Ramos (cell line): ENCODE data around the gene NCOA6.

Source experiments
- in situ Hi-C: fragments of 300-500 bp; cut with MboI; formaldehyde crosslinking; loops from one replicate; pipeline ENCODE4 v1.14.3; 2022; ENCODE audit warnings: low sequenced_read_pairs; ENCODE audit not compliant: unreplicated experiment

The NCOA6 gene

GRCh38 chr20:34709044-34709830 is 116.2 kb downstream of the NCOA6 start:
- in situ Hi-C loops: loop anchor here (25.0 kb wide), 1 partner anchor 172 kb away; no protein-coding TSS in a partner anchor

GRCh38 chr20:34708621-34709043 is 116.8 kb downstream of the NCOA6 start:
- in situ Hi-C loops: loop anchor here (25.0 kb wide), 1 partner anchor 171 kb away; no protein-coding TSS in a partner anchor

DNA sequence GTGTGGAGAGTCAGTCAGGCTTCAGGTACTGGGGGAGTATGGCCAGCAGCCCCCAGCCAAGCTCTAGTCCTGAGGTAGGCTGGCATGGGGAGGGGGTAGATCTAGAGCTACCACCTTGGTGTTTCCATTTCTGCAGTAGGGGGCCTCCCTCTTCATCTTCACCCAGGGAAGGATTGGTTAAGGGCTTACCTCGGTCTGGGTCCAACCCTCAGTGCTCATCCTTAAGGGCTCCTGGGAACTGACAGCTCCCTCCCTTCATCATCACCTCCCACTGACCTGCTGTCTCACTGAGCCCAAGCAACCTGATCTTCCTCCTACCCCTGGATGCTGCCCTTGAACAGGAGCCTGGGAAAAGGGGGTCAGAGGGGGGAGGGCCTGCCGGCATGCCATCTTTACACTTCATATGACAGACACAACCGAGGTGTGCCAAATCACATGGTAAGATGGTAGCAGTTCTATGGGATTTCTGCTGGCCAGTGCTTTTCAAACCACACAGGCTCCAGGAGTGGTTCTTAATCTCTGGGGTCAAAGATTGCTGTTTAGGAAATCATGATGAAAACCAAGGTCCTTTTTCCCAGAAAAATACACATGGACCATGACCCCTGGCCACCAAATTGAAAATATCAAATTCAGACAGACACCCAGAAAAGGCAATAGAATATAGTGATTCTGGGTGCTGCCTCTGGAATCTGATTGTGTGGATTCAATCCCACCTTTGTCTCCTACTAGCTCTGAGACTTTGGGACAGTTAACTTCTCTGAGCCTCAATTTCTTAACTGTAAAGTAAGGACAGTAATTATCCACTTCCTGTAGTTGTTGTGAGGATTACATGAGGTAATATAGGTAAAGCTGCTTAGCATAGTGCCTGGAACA is 118.3 kb downstream of the NCOA6 start:
- in situ Hi-C loops: loop anchor here (25.0 kb wide), 1 partner anchor 170 kb away; no protein-coding TSS in a partner anchor

- in situ Hi-C loops: loop anchor here (25.0 kb wide), 1 partner anchor 169 kb away; no protein-coding TSS in a partner anchor
Measured at GRCh38 chr20:34706302-34706875, 119.1 kb downstream of the NCOA6 start.

GRCh38 chr20:34705397-34706301 is 119.8 kb downstream of the NCOA6 start:
- in situ Hi-C loops: loop anchor here (25.0 kb wide), 1 partner anchor 168 kb away; no protein-coding TSS in a partner anchor

DNA sequence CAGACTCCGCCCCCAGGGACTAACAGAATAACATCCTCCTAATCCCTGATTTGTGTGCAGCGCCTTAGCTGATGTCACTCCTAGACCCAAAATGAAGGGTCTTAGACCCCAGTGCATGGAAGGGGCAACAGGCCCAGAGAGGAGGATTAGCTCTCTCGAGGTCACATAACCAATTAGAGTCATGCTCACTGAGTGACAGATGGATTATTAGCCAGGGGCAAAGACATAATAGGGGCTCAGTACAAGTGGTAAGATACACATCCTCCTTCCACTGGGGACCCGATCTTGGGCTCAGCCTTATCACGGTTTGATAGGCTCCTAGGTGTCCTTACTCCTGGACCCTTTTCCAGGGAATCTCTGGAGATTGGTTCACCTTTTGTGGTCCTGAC is 120.4 kb downstream of the NCOA6 start:
- in situ Hi-C loops: loop anchor here (25.0 kb wide), 1 partner anchor 168 kb away; no protein-coding TSS in a partner anchor

GRCh38 chr20:34704177-34705007 is 121.1 kb downstream of the NCOA6 start, which contains the start of gene TP53INP2:
Gene TP53INP2, plus strand, starts transcription at chr20:34704344. Its CDS starts 4,396 bp downstream, at chr20:34708740.
- in situ Hi-C loops: loop anchor here (25.0 kb wide), 1 partner anchor 167 kb away; no protein-coding TSS in a partner anchor

DNA sequence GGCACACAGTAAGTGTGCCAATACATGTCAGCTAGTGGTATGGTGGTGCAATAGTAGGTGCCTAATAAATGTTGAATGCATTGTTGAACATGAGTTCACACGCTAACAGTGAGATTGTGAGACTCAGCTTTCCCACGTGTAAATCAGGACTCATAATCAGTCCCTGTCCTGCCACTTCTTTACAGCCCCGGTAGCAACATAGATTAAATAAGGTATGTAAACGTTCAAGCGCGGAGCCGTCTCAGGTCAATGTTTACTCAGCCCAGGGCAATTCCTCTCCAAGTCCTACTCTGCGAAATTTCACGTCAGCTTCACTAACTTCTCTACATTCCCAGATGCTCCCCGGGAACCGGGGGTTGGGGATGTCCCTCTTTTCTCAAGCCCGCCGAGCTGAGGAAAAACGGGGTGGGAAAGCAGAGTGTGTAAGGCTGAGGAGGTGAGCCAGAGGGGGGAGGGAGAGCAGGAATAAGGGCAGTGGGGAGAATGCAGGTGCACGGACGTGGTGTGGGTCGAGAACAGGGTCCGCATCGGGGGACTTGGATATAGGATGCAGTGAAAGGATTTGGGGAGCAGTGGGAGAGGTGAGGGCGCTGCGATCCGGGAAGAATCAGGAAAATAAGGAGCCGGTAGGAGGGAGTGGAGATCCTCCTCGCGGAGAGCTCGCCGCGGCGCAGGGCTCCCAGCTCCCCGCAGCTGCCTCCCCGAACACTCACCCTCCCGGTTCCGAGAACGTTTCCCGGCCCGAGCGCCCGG is 121.9 kb downstream of the NCOA6 start:
- in situ Hi-C loops: loop anchor here (25.0 kb wide), 1 partner anchor 166 kb away; no protein-coding TSS in a partner anchor

DNA sequence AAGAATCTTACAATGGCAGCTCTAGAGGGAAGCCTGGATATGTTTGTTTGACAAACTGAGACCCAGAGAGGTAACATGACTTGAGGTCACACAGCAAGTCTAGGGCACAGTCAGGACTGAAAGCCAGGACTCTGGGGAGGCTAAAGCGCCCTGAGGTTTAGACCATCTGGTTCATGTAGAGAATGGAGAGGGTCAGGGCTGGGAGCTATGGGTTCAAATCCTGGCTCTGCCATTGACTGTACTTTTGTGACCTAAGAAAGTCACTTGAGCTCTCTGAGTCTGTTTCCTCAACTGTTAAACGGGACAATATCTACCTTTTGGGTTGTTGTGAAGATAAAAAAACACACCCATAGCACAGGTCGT is 122.4 kb downstream of the NCOA6 start:
- in situ Hi-C loops: loop anchor here (25.0 kb wide), 1 partner anchor 166 kb away; no protein-coding TSS in a partner anchor

- in situ Hi-C loops: loop anchor here (25.0 kb wide), 1 partner anchor 164 kb away; no protein-coding TSS in a partner anchor
Measured at GRCh38 chr20:34701405-34702085, 123.9 kb downstream of the NCOA6 start.

GRCh38 chr20:34693414-34693813 is 132.0 kb downstream of the NCOA6 start:
- in situ Hi-C loops: no loop called here

DNA sequence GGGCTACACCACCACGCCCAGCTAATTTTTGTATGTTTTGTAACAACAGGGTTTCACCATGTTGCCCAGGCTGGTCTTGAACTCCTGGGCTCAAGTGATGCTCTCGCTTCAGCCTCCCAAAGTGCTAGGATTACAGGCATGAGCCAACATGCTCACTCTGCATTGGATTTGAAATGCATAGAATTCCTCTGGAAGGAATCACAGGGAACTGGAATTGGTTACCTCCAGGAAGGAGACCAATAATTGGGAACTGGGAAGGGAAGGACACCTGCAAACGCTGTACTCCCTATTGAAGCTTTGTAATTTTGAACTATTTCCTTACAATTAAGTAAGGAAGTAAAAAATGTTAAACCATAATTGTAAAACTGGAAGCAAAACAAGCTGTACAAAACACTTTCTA is 133.6 kb downstream of the NCOA6 start:
- in situ Hi-C loops: no loop called here

DNA sequence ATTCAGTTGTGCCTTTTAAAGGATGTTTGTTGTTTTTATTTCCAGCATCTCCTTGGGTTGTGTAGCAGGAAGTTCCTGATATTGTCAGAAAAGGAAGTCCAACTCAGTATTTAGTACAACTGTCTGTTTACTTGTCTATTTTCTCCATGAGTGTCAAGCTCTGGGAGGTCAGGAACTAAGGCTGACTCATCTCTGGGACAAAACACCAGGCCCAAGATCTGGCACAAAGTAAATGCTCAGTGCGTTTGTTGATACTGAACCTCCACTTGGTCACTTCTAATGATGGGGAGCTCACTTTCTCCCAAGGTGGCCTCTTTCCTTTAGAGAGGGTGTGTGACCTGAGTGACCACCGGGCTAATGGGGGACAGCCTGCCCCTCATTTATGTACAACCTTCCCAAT is 136.0 kb downstream of the NCOA6 start:
- in situ Hi-C loops: no loop called here

GRCh38 chr20:34683667-34684066 is 141.8 kb downstream of the NCOA6 start:
- in situ Hi-C loops: no loop called here

DNA sequence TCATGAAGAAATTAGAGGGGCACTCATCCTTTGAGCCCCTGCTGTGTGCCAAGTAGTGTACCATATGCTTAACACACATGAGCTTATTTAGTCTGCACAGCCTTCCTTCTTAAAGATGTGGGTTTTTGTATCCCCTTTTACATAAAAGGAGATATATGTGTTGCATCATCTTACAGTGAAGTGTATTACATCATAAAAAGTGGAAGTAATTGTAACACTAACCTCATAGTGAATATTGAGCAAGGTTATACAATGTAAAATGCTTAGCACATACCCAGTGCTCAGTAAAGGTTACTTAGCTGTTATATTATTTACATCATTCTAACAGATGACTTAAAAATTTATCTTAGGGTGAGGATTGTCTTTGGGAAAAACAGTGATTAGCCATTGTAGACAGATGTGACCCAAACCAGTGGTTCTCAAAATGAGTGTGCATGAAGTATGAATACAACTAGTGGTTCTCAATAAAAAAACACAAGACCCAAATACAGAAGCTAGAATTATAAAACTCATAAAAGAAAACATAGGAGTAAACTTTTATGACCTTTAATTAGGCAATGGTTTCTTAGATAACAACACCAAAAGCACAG is 144.8 kb downstream of the NCOA6 start:
- in situ Hi-C loops: no loop called here

DNA sequence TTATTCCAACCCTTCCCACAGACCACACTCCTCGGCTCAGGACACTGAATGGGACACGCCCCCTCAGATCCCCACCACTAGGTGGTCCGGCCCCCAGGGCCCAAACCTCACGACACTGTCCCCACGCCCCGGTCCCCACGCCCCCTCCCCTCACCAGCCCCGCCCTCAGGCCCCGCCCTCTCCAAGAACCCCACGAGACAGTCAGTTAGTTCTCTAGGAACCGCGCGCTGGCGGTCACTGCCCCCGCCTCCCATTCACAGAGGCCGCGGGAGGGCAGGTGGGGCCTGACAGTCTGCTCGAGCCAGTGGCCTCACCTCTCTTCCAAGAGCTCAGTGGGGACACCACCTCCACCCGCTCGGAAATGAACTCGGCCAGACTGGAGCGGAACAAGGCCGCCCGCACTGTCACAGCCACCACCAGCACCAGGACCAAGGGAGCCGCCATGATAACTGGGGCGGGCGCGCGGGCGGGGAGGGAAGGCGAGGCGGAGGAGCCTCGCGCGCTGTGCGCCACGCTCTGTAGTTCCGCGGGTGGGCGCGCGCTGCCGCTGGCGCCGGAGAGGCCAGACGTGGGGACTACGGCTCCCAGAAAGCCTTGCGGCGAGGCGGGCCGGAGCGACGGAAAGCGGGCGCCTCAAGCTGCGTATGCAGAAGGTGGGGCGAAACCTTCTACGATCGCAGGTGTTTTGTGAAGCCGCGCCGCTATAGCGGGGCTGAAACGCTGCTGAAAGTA is 148.6 kb downstream of the NCOA6 start, which contains the start of gene PIGU:
Gene PIGU, minus strand, starts transcription at position 451 of the 732 bp plus-strand sequence. Its CDS starts 7 bp downstream, at position 444.
- in situ Hi-C loops: no loop called here
